NB4 (cell line): ENCODE results near the gene CPED1.
"Not testable (repeated sequence)": the region's sequence is repeated elsewhere in the genome, so short reads cannot be mapped to it uniquely, and the experiment has no call there.

ENCODE experiments used
- DNase-seq: peaks from one replicate; pipeline ENCODE4 v3.0.0; 2010; ENCODE audit warnings: low read depth
- H3K4me3 ChIP-seq: one replicate; pipeline ENCODE4 v1.5.1; 2011; ENCODE audit warnings: mild to moderate bottlenecking, low read depth, low read length, moderate library complexity
- MYC ChIP-seq: IDR thresholded peaks from 2 replicates; pipeline ENCODE4 v1.6.1; 2011; ENCODE audit warnings: low read depth, low read length
- POLR2A ChIP-seq: IDR thresholded peaks from 2 replicates; pipeline ENCODE4 v1.6.1; 2011; ENCODE audit warnings: mild to moderate bottlenecking; ENCODE audit not compliant: insufficient read length; ENCODE audit errors: extremely low read depth
- TF ChIP-seq, protein P1 (sequence below): IDR thresholded peaks from 2 replicates; pipeline ENCODE4 v1.6.1; 2011; ENCODE audit warnings: low read depth, low read length
- TF ChIP-seq, protein P2 (sequence below): IDR thresholded peaks from one replicate; pipeline ENCODE4 v1.5.1; 2012; ENCODE audit warnings: low read depth, low read length

CPED1 gene

DNA sequence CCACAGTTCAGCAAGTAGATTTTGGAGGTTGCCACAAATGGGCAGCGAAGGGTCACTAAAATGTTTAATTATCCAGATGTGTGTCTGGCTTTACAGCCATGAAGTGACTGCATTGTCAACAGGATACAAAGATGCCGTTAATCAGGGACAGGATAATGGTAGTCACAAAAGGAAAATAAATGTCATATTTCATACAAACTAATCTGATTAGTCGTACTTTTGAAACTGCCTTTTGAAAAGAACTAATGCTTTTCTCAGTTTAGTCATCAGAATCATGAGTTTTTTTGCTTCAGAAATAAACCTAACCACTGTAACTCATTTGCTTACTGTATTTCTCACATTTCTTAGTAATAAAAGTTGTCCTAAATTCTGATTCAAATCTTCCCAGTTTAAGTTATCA is 318.1 kb downstream of the CPED1 start:
- DNase-seq, result no peak
- H3K4me3 ChIP-seq, result no peak overlapping the region
- TF ChIP-seq, protein P1, sequence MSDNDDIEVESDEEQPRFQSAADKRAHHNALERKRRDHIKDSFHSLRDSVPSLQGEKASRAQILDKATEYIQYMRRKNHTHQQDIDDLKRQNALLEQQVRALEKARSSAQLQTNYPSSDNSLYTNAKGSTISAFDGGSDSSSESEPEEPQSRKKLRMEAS, result no peak
- TF ChIP-seq POLR2A (no peak), MYC (no peak)

DNA sequence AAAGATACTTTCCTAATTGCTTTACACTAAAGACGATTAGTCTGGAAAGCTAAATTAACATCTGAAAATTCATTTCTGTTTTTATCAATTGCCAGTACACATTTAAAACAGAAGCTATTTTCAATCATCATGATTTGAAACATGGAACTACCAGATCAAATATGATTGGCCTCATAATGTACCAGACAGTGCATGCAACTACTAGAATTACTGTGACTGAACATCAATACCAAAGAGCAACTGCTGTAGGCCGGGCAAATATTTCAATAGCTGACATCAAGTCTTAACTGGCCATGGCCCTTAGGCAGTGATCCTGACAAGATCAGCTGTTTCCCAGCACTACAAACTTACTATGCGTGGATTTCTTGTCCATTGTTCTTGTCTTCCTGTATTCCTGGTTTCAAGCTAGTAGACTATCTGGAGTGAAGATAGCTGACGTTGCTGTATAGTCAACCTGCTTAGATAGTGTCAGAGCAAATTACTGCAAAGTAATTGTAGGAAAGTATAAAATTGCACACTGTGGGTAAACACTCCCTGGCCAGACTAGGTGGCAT is 318.6 kb downstream of the CPED1 start:
- H3K4me3 ChIP-seq, result no peak overlapping the region
- no peak for DNase-seq
- TF ChIP-seq POLR2A, result no peak
- TF ChIP-seq, protein P2, sequence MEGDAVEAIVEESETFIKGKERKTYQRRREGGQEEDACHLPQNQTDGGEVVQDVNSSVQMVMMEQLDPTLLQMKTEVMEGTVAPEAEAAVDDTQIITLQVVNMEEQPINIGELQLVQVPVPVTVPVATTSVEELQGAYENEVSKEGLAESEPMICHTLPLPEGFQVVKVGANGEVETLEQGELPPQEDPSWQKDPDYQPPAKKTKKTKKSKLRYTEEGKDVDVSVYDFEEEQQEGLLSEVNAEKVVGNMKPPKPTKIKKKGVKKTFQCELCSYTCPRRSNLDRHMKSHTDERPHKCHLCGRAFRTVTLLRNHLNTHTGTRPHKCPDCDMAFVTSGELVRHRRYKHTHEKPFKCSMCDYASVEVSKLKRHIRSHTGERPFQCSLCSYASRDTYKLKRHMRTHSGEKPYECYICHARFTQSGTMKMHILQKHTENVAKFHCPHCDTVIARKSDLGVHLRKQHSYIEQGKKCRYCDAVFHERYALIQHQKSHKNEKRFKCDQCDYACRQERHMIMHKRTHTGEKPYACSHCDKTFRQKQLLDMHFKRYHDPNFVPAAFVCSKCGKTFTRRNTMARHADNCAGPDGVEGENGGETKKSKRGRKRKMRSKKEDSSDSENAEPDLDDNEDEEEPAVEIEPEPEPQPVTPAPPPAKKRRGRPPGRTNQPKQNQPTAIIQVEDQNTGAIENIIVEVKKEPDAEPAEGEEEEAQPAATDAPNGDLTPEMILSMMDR, result no peak
- no peak for TF ChIP-seq MYC
- TF ChIP-seq, protein P1, result no peak

DNA sequence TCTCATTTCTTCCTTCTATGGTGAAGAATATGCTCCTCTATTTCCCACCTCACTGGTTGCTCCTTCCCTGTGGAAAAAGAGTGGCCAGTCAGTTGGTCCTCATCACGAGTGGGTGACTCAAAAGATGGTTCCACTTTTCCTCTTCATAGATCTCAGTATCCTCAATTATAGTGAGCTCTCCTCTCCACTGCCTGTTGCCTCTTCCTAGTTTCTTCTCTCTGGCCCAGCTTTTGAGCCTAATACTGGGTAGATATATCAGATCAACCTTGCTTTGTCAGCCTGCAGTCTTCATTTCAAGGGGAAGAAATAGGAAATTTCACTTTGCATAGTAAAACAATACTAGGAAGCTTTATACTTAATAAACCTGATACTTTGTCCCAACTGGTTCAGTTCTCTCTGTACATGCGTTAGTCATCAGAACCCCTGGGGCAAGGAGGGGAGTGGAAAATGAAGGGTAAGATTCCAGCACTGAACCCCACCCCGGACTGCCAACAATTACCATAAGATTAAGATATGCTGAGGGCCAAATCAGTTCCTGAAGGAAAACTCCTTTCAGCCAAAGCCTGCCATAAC is 324.8 kb downstream of the CPED1 start:
- H3K4me3 ChIP-seq, result no peak overlapping the region
- TF ChIP-seq MYC, result no peak
- TF ChIP-seq POLR2A, result no peak
- TF ChIP-seq, protein P2, result no peak
- TF ChIP-seq, protein P1, result no peak
- no peak for DNase-seq

DNA sequence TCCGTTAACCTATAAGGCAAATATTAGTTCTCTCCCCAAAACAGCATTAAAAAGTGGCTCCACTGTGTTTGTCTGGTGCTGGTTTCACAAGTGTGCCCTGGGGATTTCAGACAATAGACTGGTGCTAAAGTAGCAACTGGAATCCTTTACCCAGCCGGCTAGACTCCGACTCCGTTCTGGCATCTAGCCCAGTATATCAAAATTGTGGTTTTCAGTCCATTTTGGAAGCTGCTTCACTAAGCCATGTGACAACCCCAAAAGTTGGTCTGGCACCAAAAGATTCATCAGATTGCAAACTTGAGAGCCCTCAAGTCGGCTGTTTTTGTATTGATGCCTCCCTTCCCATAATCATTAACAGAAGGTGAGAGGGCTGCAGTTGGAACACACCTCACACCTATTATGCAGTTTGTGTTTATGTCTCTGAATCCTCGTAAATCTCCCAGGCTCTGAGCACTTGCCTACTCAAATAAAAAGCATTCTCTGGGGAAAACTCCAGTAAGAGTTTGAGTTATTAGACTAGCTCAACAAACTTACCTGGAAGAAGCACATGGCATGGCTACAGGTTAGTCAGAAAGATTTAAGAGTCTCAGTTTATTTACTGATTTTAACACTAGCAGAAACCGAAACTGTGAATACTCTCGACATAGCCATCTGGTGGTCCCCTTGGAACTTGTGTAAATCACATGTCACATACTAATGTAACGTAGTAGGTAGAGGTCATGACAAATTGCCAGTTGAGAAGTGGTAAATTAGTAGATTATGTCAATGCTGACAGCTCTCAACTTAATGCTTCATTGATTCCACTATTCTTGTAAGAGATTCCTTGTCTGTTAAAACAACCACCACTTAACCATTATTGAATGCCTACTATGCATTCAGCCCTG is 325.5 kb downstream of the CPED1 start:
- no peak overlapping the region for H3K4me3 ChIP-seq
- TF ChIP-seq, protein P1, result no peak
- TF ChIP-seq MYC (no peak), POLR2A (no peak)
- TF ChIP-seq, protein P2, result no peak
- DNase-seq, result no peak

DNA sequence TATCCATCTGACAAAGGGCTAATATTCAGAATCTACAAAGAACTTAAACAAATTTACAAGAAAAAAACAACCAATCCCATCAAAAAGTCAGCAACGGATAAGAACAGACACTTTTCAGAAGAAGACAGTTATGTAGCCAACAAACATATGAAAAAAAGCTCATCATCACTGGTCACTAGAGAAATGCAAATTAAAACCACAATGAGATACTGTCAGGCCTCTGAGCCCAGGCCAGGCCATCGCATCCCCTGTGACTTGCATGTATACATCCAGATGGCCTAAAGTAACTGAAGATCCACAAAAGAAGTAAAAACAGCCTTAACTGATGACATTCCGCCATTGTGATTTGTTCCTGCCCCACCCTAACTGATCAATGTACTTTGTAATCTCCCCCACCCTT is 326.7 kb downstream of the CPED1 start:
- DNase-seq, H3K4me3 ChIP-seq: not testable (repeated sequence)

DNA sequence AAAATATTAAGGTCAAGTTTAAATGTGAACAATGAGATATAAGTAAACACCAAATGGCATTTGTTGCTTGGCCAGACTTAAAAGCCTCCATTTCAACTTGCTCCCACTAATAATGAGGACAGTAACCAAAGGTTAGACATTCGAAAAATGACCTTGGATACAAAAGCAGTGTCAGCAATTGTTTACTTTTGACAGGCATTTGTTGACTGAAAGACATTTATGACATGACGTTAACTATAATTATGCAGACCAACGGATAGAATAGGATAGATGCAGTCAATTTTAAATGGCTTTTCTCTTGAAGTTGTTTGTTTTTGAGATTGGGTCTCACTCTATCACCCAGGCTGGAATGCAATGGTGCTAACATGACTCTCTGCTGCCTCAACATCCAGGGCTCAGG is 333.9 kb downstream of the CPED1 start:
- DNase-seq, result no peak
- TF ChIP-seq POLR2A (no peak), MYC (no peak)
- TF ChIP-seq, protein P2, result no peak
- TF ChIP-seq, protein P1, result no peak
- H3K4me3 ChIP-seq, result no peak overlapping the region
